MG63 (cell line): Measurements from ENCODE around the gene ADAM8. TPM values are rescaled to one million over a fixed set of nuclear protein-coding genes. Genes with fewer than 3 reads are reported as not detected.

ENCODE experiments used
- DNase-seq: peaks from one replicate; pipeline ENCODE4 v3.0.0-alpha.2; 2020
- H3K27me3 ChIP-seq: fragments of 250-450 bp; sonication (Bioruptor Pico); 2 replicates; pipeline ENCODE4 v1.5.1; 2020; ENCODE audit warnings: mild to moderate bottlenecking, moderate library complexity
- H3K36me3 ChIP-seq: fragments of 250-450 bp; sonication (Bioruptor Pico); 2 replicates; pipeline ENCODE4 v1.5.1; 2020; ENCODE audit warnings: mild to moderate bottlenecking, moderate library complexity
- H3K4me3 ChIP-seq: fragments of 250-450 bp; sonication (Bioruptor Pico); 2 replicates; pipeline ENCODE4 v1.5.1; 2020; ENCODE audit warnings: mild to moderate bottlenecking, moderate library complexity
- H3K9me3 ChIP-seq: fragments of 250-450 bp; sonication (Bioruptor Pico); 2 replicates; pipeline ENCODE4 v1.5.1; 2020; ENCODE audit warnings: mild to moderate bottlenecking, moderate library complexity
- total RNA-seq: library from RNA; depleted of rRNA; stranded (reverse); fragments of >200 nt; shearing (Covaris generic); gene quantifications from 2 replicates; pipeline ENCODE4 v1.2.3, GENCODE V29; 2014; ENCODE audit warnings: low replicate concordance

The ADAM8 gene
- total RNA-seq, 1 experiment from 2014 or later, result 1.5 TPM

DNA sequence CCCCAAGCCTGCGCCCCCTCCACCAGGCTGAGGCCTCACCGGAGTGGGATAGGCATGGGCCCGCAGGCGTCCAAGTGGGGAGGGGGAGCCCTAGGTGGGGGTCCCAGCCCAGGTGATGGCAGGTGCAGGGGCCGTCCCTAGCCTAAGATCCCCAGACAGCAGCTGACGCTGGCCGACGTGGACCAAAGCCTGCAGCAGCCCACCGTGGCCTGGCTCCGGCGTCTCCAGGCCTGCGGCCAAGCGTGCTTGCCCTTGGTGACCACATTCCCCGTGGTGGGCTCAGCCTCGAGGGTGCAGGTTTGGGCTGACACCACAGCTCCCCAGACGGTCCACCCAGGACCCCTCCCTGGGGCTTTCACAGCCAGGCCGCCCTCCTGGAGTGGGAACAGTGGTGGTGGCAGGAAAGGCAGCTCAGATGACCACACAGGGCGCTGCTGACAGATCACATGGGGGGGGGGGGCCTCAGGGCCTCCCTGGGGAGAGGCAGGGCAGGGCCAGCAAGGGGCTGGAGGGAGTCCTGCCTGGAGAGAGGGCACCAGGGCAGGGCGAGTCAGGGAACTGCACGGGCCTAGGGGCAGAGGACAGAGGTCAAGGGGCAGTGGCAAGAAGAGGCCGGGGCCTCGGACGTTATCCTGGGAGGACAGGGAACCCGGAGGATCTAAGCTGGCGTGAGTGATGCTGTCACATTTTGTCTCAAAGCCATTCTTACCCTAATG is 767 bp upstream of the ADAM8 start:
- Histone ChIP-seq H3K36me3 (peaks cover 5% of the 10 kb centered on the region; the same call in 1 of the 2 replicates), H3K4me3 (no peak overlapping the region), H3K9me3 (no peaks in the 10 kb centered on the region), H3K27me3 (no peaks in the 10 kb centered on the region)
- DNase-seq, result no peak

GRCh38 chr10:133276100-133276434 is 601 bp downstream of the ADAM8 start:
- no peak for DNase-seq
- Histone ChIP-seq H3K36me3 (no peaks in the 10 kb centered on the region), H3K9me3 (no peaks in the 10 kb centered on the region), H3K27me3 (no peaks in the 10 kb centered on the region), H3K4me3 (no peak overlapping the region)

- Histone ChIP-seq H3K9me3 (no peaks in the 10 kb centered on the region), H3K36me3 (no peaks in the 10 kb centered on the region), H3K27me3 (no peaks in the 10 kb centered on the region), H3K4me3 (no peak overlapping the region)
- no peak for DNase-seq
Observed at GRCh38 chr10:133275684-133276092, 980 bp downstream of the ADAM8 start.

- Histone ChIP-seq H3K36me3 (no peaks in the 10 kb centered on the region), H3K4me3 (no peak overlapping the region), H3K9me3 (no peaks in the 10 kb centered on the region), H3K27me3 (no peaks in the 10 kb centered on the region)
- no peak for DNase-seq
Observed at GRCh38 chr10:133274751-133275683, 1.7 kb downstream of the ADAM8 start.

- Histone ChIP-seq H3K4me3 (no peak overlapping the region), H3K27me3 (no peaks in the 10 kb centered on the region), H3K36me3 (no peaks in the 10 kb centered on the region), H3K9me3 (no peaks in the 10 kb centered on the region)
- no peak for DNase-seq
Observed at GRCh38 chr10:133273534-133274143, 3.0 kb downstream of the ADAM8 start.

DNA sequence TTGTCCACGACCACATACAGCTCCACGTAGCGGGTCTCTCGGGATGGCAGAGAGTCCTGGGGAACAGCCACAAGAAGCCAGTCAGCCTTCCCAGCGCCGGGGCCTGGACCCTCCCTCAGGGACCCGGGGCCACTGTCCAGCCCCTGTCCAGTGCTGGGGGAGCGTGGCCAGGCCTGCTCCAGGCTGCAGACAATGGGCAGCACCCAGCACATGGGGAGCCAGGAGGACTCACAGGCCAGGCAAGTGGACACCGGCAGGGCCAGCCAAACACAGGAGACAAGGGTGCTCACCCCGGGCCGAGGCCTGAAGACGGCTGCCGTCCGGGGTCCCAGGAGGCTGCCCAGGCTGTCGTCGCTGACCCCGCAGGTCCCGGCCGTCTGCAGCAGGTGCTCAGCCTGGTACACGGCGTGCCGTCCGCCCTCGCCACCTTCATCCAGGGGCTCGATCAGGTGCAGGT is 3.7 kb downstream of the ADAM8 start:
- no peak overlapping the region for H3K4me3 ChIP-seq
- no peaks in the 10 kb centered on the region for H3K9me3 ChIP-seq
- no peaks in the 10 kb centered on the region for H3K27me3 ChIP-seq
- no peak for DNase-seq
- no peaks in the 10 kb centered on the region for H3K36me3 ChIP-seq

GRCh38 chr10:133272301-133272963 is 4.2 kb downstream of the ADAM8 start:
- Histone ChIP-seq H3K9me3 (no peaks in the 10 kb centered on the region), H3K27me3 (no peaks in the 10 kb centered on the region), H3K4me3 (no peak overlapping the region), H3K36me3 (no peaks in the 10 kb centered on the region)
- DNase-seq, result no peak

GRCh38 chr10:133271521-133272300 is 5.0 kb downstream of the ADAM8 start:
- Histone ChIP-seq H3K27me3 (no peaks in the 10 kb centered on the region), H3K9me3 (no peaks in the 10 kb centered on the region), H3K36me3 (no peaks in the 10 kb centered on the region), H3K4me3 (no peak overlapping the region)
- no peak for DNase-seq

DNA sequence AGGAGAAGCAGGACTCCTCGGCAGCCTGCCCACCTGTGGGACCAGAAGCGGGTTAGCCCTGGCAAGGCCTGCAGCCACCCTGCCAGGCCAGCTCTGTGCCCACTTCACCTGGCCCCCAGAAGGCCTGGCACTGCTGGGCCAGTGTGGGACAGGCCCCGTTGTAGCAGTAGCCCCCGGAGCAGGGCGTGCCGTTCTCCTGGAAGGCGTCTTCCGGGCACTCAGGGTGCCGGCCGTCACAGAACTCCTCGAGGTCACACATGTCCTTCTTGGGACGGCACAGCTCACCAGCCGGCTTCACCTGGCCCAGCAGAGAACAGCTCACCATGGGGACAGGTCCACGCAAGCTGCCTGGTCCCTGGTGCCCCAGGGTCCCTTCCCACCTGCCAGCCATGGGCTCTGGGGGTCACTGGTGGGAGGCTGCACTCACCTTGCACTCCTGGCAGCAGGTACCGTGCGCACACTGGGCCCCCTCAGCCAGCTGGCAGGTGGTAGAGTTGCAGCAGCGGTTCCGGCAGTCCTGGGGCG is 5.8 kb downstream of the ADAM8 start:
- no peaks in the 10 kb centered on the region for H3K27me3 ChIP-seq
- DNase-seq, result no peak
- no peak overlapping the region for H3K4me3 ChIP-seq
- no peaks in the 10 kb centered on the region for H3K36me3 ChIP-seq
- no peaks in the 10 kb centered on the region for H3K9me3 ChIP-seq

GRCh38 chr10:133270204-133270603 is 6.5 kb downstream of the ADAM8 start:
- H3K9me3 ChIP-seq, result no peaks in the 10 kb centered on the region
- no peaks in the 10 kb centered on the region for H3K36me3 ChIP-seq
- no peak for DNase-seq
- H3K27me3 ChIP-seq, result no peaks in the 10 kb centered on the region
- H3K4me3 ChIP-seq, result no peak overlapping the region

- no peak for DNase-seq
- H3K27me3 ChIP-seq, result no peaks in the 10 kb centered on the region
- no peaks in the 10 kb centered on the region for H3K9me3 ChIP-seq
- H3K4me3 ChIP-seq, result no peak overlapping the region
- H3K36me3 ChIP-seq, result no peaks in the 10 kb centered on the region
Observed at GRCh38 chr10:133269367-133269766, 7.3 kb downstream of the ADAM8 start.

- Histone ChIP-seq H3K9me3 (no peaks in the 10 kb centered on the region), H3K27me3 (no peaks in the 10 kb centered on the region), H3K4me3 (no peak overlapping the region), H3K36me3 (no peaks in the 10 kb centered on the region)
- no peak for DNase-seq
Observed at GRCh38 chr10:133268532-133268931, 8.1 kb downstream of the ADAM8 start.

GRCh38 chr10:133267829-133268228 is 8.8 kb downstream of the ADAM8 start:
- H3K4me3 ChIP-seq, result no peak overlapping the region
- DNase-seq, result no peak
- no peaks in the 10 kb centered on the region for H3K27me3 ChIP-seq
- no peaks in the 10 kb centered on the region for H3K36me3 ChIP-seq
- H3K9me3 ChIP-seq, result no peaks in the 10 kb centered on the region

DNA sequence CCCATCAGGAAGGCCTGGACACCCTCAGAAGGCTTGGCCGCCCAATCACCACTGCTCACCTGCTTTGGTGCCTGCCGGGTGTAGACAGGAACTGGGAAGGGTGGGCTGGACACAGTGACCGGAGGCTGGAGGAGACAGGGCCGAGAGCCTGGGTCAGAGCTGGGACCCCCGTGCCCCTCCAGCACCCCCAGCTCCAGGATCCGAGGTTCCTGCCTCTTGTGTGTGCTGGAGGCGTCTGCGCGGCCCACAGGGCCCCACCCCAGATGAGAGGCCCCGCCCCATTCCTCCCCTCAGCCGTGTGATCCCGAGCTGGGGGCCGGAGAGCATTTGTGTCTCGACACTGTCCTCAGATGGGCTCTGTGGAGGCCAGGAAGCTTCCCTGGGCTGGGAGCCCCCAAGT is 9.4 kb downstream of the ADAM8 start:
- H3K27me3 ChIP-seq, result no peaks in the 10 kb centered on the region
- no peak overlapping the region for H3K4me3 ChIP-seq
- H3K36me3 ChIP-seq, result no peaks in the 10 kb centered on the region
- DNase-seq, result no peak
- H3K9me3 ChIP-seq, result no peaks in the 10 kb centered on the region

DNA sequence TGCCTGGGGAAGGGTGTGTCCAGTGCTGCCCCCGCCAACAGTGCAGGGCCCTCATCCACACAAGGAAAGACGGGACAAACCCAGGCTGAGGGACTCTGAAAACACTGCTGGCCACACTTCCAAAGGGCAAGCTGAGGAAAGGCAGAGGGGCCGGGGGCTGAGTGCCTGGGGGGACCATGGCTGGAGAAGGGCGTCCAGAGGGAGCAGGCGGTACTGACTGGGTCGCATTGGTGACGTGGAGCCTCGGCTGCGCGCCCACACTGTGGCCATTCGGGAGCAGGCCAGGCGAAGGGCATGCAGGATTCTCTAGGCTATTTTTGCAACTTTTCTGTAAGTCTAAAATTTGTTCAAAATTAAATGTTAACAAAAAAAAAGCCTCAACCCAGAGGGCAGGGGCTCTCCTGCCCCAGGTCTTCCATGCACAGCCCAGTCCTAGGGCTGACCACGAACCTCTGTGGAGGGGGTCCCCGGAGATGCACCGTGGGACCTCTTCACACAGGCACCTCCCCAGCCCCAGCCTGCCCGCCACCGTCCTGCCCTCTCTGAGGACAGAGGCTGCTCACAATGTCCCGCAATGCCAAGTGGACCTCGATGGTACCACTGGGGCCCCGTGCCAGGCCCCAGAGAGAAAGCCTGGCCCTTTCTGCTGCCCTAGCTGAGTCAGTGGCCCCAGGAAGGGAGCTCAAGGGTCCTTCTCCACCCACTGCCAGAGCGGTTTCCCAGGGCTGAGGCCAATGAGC is 10.4 kb downstream of the ADAM8 start:
- H3K4me3 ChIP-seq, result no peak overlapping the region
- H3K9me3 ChIP-seq, result no peaks in the 10 kb centered on the region
- no peaks in the 10 kb centered on the region for H3K36me3 ChIP-seq
- H3K27me3 ChIP-seq, result no peaks in the 10 kb centered on the region
- no peak for DNase-seq
